HUES48 (cell line): ENCODE measurements around the gene VSTM4.

Experiments
- H3K27ac ChIP-seq: one replicate; pipeline ENCODE4 v1.7.0; 2013; ENCODE audit warnings: low read depth, low read length, inconsistent platforms
- H3K27me3 ChIP-seq: 2 replicates; pipeline ENCODE4 v1.6.1; 2013; ENCODE audit warnings: mild to moderate bottlenecking, low read length; ENCODE audit not compliant: control insufficient read depth, insufficient read depth
- H3K36me3 ChIP-seq: 2 replicates; pipeline ENCODE4 v1.6.1; 2013; ENCODE audit warnings: low read length; ENCODE audit not compliant: control insufficient read depth, insufficient read depth
- H3K4me1 ChIP-seq: 2 replicates; pipeline ENCODE4 v1.6.1; 2013; ENCODE audit warnings: mild to moderate bottlenecking, low read length; ENCODE audit not compliant: control insufficient read depth, insufficient read depth
- H3K4me3 ChIP-seq: 2 replicates; pipeline ENCODE4 v1.5.1; 2013; ENCODE audit warnings: mild to moderate bottlenecking, low read depth, low read length
- H3K9ac ChIP-seq: 2 replicates; pipeline ENCODE4 v1.6.1; 2013; ENCODE audit warnings: mild to moderate bottlenecking, low read depth, low read length, moderate library complexity
- H3K9me3 ChIP-seq: 2 replicates; pipeline ENCODE4 v1.6.1; 2013; ENCODE audit warnings: low read length; ENCODE audit not compliant: control insufficient read depth, insufficient read depth

Gene VSTM4

DNA sequence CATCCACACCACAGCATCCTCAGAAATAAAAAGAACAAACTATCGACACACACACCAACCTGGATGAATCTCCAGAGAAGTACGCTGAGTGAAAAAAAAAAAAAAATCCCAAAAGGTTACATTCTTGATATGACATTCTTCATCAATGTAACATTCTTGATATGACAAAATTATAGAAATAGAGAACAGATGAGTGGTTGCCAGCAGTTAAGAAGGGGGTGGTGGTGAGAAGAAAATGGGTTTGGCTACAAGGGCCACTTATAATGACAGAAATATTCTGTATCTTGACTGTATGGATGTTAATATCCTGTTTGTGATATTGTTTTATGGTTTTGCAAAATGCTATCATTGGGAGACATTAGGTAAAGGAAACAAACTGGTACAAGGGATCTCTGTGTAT lies 36.9 kb downstream of the VSTM4 start:
- Histone ChIP-seq H3K27ac (no peak overlapping the region), H3K4me3 (no peak overlapping the region), H3K36me3 (no peaks in the 10 kb centered on the region), H3K4me1 (peaks cover 10% of the 10 kb centered on the region; the same call in 1 of the 2 replicates), H3K9ac (no peak overlapping the region), H3K27me3 (no peaks in the 10 kb centered on the region), H3K9me3 (no peaks in the 10 kb centered on the region)

DNA sequence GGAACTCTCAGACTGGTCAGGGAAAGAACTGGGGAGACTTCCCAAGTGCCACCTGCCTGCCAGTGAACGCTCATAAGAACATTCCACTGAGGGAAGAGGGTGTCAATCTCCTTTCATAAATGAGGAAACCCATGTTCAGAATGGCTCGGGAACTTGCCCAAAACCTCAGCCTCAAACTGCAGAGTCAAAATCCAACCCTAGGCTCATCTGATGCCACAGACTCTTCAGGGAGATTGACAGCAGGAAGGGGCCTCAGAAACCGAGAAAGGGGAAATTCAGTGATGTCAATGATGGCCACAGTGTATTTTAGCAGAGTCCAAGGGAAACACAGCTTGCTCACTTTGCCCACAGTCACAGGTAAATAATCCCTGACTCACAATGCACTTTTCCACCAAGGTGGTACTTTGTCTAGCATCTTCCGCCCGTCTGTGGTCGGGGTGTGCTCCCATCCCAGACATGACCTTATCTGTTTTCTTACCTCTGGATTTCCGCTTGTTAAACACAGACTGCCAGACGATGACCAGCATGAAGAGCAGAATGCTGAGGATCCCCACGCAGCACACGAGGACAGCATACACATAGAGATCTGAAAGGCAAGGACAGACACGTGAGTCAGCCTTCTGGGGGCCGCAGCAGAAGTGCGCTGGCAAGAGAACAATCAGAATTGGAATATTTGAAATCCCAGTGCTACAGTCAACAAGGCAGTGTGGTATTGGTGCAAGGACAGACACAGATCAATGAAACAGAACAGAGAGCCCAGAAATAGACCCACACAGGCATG lies 38.4 kb downstream of the VSTM4 start:
- Histone ChIP-seq H3K9me3 (no peaks in the 10 kb centered on the region), H3K27ac (no peak overlapping the region), H3K4me1 (peaks cover 8% of the 10 kb centered on the region; the same call in 1 of the 2 replicates), H3K27me3 (no peaks in the 10 kb centered on the region), H3K9ac (no peak overlapping the region), H3K4me3 (no peak overlapping the region), H3K36me3 (no peaks in the 10 kb centered on the region)

DNA sequence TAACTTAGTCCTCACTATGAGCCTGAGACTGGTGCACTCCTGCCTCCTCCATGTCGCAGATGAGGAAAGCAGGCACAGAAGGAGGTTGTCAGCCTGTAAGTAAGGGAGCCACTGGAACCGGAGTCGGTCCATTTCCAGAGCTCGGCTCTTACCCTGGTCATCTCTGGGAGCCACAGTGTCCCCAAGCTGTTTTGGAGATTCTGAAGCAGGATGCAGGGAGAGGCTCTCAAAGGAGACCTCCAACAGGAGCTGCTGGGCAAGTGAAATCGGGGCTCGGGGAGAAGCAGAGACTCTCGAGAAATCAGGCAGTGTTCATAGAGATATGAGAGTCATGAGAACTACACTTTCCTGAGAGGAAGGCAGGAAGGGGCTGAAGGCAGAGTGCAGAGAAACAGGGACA lies 39.0 kb downstream of the VSTM4 start:
- no peak overlapping the region for H3K27ac ChIP-seq
- H3K36me3 ChIP-seq: no peaks in the 10 kb centered on the region
- no peaks in the 10 kb centered on the region for H3K27me3 ChIP-seq
- no peak overlapping the region for H3K9ac ChIP-seq
- no peaks in the 10 kb centered on the region for H3K9me3 ChIP-seq
- peaks cover 2% of the 10 kb centered on the region; the same call in 1 of the 2 replicates for H3K4me1 ChIP-seq
- H3K4me3 ChIP-seq: no peak overlapping the region

DNA sequence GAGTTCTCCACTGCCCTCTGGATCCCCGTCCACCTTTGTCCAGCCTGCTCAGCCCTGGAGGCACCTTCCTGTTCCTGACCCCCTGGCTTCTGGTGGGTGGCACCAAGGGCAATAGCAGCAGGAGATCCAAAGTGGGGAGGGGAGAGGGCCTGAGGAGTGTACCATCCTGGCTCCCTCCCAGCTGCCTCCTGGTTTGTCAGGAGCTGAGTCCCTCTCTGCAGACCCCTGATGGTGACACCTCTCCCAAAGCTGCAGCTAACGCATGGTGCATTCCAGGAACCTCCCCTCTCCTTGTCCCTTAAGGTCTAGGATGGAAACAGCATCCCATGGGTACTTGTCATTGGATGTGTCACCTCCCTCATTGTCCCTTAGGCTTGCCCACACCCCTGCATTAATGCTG lies 39.6 kb downstream of the VSTM4 start:
- no peaks in the 10 kb centered on the region for H3K27me3 ChIP-seq
- H3K27ac ChIP-seq: no peak overlapping the region
- no peaks in the 10 kb centered on the region for H3K9me3 ChIP-seq
- H3K4me3 ChIP-seq: no peak overlapping the region
- H3K4me1 ChIP-seq: no peaks in the 10 kb centered on the region
- no peaks in the 10 kb centered on the region for H3K36me3 ChIP-seq
- H3K9ac ChIP-seq: no peak overlapping the region

DNA sequence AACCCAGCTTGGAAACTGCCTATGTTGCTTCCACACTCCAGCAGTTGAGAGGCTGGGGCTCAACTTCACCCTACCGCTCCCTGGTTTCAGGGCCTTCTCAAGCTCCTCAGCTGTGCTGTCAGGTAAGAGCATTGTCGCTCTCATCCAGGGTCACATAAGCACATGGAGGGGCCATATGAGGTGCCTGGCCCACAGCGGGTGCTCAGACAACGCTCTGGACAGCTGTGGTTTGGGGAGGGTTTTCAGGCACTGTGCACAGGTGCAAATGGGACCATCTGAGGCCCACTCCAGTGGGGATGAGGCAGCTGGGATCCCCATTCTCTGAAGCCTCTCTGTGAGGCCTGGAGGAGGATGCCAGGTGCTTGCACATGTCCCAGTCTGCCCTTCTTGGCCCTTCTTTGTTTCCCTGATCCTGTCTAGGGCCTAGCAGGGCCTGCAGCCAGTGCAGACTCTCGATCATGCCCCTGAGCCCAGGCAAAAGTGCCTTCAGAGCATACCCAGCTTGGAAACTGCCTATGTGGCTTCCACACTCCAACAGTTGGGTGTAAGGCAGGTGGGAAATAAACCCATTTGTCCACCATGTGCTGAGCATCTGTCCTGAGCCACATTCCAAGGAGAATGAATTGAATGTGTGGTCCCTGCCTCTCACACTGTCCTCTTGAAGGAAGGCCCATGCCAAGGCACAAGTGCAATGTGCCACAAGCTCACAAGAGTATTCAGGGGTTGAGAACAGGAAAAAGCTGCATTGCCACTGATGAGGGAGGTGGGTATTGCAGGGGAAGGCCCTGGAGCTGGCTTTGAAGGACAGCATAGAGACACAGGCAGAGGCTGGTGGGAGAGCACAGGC lies 40.3 kb downstream of the VSTM4 start:
- no peaks in the 10 kb centered on the region for H3K4me1 ChIP-seq
- no peaks in the 10 kb centered on the region for H3K36me3 ChIP-seq
- H3K27me3 ChIP-seq: no peaks in the 10 kb centered on the region
- H3K4me3 ChIP-seq: no peak overlapping the region
- no peak overlapping the region for H3K9ac ChIP-seq
- no peak overlapping the region for H3K27ac ChIP-seq
- no peaks in the 10 kb centered on the region for H3K9me3 ChIP-seq

DNA sequence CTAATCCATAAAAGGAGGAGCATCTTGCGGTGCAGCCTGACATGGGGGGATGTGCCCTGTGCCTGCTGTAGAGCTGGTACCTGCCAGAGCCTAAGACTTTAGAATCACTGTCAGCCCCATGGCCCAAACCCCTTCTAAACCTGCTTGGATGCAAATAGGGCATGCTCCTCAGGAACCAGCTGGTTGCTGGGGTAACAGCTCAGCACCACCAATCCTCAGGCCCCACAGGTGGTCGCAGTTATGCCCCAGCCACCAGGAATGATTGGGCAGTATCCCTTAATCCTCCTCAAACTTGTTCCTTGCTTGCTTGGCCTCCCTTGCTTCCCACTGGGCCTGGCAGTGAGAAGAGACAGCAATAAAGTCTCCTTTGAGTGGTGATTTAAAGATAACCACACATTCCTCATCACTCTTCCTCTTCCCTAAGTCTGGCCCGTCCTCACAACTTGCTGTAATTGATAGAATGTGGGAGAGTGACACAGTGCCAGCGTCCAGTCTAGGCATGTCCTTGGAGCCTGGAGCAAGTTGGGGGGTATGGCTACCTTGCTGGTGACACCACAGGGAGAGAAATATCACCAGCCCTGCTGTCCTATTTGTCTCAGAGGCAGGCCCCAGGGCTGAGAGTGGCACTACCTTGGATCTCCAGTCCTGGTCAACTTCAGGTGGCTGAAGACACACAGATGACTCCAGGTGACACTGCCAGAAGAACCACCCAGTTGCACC lies 43.0 kb downstream of the VSTM4 start:
- no peaks in the 10 kb centered on the region for H3K9me3 ChIP-seq
- no peak overlapping the region for H3K4me3 ChIP-seq
- no peaks in the 10 kb centered on the region for H3K4me1 ChIP-seq
- H3K27ac ChIP-seq: no peak overlapping the region
- H3K36me3 ChIP-seq: no peaks in the 10 kb centered on the region
- no peaks in the 10 kb centered on the region for H3K27me3 ChIP-seq
- H3K9ac ChIP-seq: no peak overlapping the region

DNA sequence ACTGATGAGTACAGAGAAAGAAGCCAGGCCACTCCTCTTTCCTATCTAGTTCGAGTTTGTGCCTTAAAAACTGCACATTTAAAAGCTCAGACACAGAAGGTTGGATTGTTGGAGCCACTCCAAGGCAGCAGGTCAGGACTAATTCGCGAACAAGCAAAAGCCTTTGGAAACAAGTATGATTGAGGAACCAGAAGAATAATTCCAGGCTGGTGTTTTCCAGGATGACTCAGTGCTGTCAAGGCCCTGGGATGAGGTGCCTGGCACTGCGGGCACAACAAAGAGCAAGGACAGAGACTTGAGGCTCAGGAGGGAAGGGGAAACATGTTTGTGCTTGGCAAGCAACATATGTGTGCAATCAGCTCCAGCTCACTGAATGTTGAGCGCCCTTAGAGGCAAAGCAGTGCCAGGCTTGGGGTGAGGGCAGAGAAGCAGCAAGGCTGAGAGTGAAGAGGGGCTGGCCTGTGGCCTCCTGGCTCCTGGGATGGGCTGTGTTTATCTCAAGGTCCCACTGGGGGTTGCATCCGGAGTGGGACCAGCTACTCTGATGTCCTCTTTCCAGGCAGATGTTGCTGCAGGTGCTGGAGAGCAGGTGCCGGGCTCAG lies 44.1 kb downstream of the VSTM4 start:
- Histone ChIP-seq H3K9me3 (no peaks in the 10 kb centered on the region), H3K27me3 (no peaks in the 10 kb centered on the region), H3K27ac (no peak overlapping the region), H3K36me3 (no peaks in the 10 kb centered on the region), H3K4me1 (no peaks in the 10 kb centered on the region), H3K4me3 (no peak overlapping the region), H3K9ac (no peak overlapping the region)

DNA sequence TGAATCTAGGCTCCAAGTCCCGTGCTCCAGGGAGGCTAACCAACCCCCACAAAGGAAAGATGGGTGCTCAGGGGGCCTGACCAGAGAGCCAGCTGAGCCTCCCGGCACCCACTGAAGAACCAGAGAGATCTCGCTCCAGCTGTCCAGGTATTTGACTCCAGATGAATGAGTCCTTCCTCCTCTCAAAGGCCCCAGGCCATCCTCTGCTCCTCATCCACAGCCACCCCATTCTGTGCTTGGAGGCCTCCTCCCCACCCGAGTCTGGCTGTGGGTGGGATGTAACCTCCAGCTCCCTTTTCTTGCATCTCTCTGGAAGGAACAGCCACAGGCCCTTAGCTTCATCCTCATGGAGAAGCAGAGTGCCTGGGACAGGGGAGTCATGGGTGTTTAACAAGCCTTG lies 44.6 kb downstream of the VSTM4 start:
- Histone ChIP-seq H3K4me3 (no peak overlapping the region), H3K36me3 (no peaks in the 10 kb centered on the region), H3K4me1 (no peaks in the 10 kb centered on the region), H3K9ac (no peak overlapping the region), H3K9me3 (no peaks in the 10 kb centered on the region), H3K27ac (no peak overlapping the region), H3K27me3 (no peaks in the 10 kb centered on the region)

DNA sequence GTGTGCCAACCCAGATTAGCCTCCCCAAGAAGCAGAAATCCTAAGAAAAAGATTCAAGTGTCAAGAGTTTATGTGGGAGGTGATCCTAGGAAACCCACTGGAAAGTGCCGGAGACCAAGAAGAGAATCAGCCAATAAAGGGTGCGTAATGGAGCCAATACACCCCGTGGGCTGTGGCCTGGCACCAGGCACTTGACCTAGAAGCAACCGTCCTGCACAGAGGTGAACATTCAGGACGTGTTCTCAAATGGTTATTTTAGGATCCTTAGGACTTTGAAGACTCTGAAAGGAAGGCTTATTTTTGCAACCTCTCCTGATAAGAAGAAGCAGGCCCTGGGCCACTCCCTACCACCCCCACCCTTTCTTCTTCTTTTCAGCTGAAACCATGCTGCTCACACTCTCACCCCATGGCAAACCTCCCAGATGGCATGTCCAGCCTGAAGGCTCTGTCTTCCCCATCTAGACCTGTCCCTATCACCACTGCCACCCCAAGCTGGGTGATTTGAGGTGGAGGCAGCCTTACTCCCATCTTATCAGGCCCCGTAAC lies 46.6 kb downstream of the VSTM4 start:
- H3K27ac ChIP-seq: no peak overlapping the region
- H3K9me3 ChIP-seq: no peaks in the 10 kb centered on the region
- no peaks in the 10 kb centered on the region for H3K4me1 ChIP-seq
- H3K9ac ChIP-seq: no peak overlapping the region
- no peaks in the 10 kb centered on the region for H3K36me3 ChIP-seq
- no peak overlapping the region for H3K4me3 ChIP-seq
- no peaks in the 10 kb centered on the region for H3K27me3 ChIP-seq

DNA sequence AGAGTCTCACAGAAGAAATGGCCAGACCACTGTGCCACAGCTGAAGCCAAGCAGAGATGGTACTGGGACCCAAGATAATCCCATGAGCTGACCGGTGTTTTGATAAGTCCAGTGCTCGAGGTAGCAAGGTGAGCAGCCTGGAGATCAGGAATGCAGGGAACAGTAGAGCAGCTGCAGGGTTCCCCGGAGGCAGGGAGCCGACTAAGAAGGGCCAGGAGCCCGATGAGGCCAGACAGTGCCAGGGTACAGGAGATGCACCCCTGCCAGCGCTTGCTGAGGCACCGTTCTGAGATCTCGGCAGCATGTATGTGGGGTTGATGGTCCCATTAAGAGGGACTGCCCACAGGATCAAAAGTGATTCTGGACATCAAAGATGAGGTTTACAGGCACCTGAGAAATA lies 47.1 kb downstream of the VSTM4 start:
- Histone ChIP-seq H3K9ac (no peak overlapping the region), H3K27me3 (no peaks in the 10 kb centered on the region), H3K4me3 (no peak overlapping the region), H3K36me3 (no peaks in the 10 kb centered on the region), H3K9me3 (no peaks in the 10 kb centered on the region), H3K4me1 (no peaks in the 10 kb centered on the region), H3K27ac (no peak overlapping the region)
